ENCODE results near the gene PTPRE. TPM values are rescaled to one million over a fixed set of nuclear protein-coding genes. Genes with fewer than 3 reads are reported as not detected.

PTPRE gene
- total and polyA plus RNA-seq, 2 of the 4 experiments (the other 2 are of a cell fraction): 0.34 to 0.54 TPM

DNA sequence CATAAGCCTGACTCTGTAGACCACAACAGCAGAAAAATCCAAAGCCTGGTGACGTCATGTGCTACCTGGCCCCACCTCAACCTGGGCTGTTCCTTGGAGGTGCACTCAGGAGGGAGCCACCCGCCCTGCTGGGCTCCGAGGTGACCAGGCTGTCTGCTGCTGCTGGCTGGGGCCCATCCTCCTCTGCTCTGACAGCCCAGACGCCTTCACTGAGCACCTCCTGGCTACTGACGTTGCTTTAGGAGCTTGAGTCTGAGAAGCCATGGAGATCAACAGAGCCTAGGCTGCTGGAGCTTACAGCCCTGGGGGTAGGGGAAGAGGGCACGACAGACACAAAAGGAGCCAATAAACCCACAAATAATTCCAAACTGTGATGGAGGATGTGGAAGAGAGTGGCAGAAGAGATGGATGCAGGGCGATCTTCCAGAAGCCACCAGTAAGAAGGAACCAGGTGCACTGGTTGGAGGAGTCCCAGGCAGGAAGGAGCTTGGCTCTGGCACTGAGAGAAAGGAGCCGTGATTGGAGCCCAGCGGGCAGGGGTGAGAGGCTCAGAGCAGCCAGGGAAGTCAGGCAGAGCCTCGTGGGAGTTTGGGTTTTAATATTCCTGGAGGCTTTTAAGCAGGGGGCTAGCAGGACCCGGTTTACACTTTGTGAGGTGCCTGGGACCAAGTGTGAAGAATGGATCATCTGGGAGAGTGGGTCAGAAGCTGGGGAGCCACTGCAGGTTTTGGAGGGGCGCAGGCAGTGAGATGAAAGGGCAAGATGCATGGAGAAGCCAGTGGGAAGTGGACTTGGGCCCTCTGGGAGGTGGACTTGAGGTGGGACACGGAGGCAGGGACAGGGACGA, 1.7 kb upstream of the PTPRE start:
- TF ChIP-seq RFX5 (IDR thresholded peaks at IDR 0.05; ENCODE audit: low read depth, low read length) (no peak), SMC3 (IDR thresholded peaks at IDR 0.05; ENCODE audit: low read depth, low read length) (no peak), USF2 (IDR thresholded peaks at IDR 0.05; ENCODE audit: low read depth, low read length) (no peak), RCOR1 (IDR thresholded peaks at IDR 0.05; ENCODE audit: insufficient replicate concordance, low read length) (no peak), CHD1 (IDR thresholded peaks at IDR 0.05; ENCODE audit: low read depth, low read length) (no peak), FOS (IDR thresholded peaks at IDR 0.05; ENCODE audit: low read depth, low read length) (no peak), MAZ (IDR thresholded peaks at IDR 0.05; ENCODE audit: borderline replicate concordance, low read depth, low read length) (no peak), POLR2A (IDR thresholded peaks at IDR 0.05; ENCODE audit: low read depth, low read length) (no peak), MAFK (IDR thresholded peaks at IDR 0.05; ENCODE audit: low read depth, low read length) (no peak), MXI1 (IDR thresholded peaks at IDR 0.05; ENCODE audit: borderline replicate concordance, low read depth, low read length) (no peak), CEBPB (IDR thresholded peaks at IDR 0.05; ENCODE audit: low read depth, low read length) (no peak), RAD21 (IDR thresholded peaks at IDR 0.05; ENCODE audit: low read length) (no peak)
- Histone ChIP-seq H2AK9ac (replicated peaks; ENCODE audit: low read depth, low read length, poor library complexity) (no peak overlapping the region), H3K79me1 (ENCODE audit: low read depth in 1 of 2, low read length in 2 of 2) (no peaks in the 10 kb centered on the region), H2BK5ac (ENCODE audit: low read depth, low read length, poor library complexity, severe bottlenecking) (no peak overlapping the region), H3K4me1 (ENCODE audit: control insufficient read depth, insufficient read depth, low read length) (peaks cover 4% of the 10 kb centered on the region; the same call in 1 of the 2 replicates), H3K9me3 (ENCODE audit: control insufficient read depth, insufficient read depth, low read length) (no peaks in the 10 kb centered on the region), H3K4me2 (ENCODE audit: low read depth, low read length) (no peak overlapping the region), H3K27ac (ENCODE audit: insufficient read depth, low read length) (no peak overlapping the region), H4K5ac (ENCODE audit: low read depth, low read length) (no peak overlapping the region), H3K9me1 (ENCODE audit: insufficient read depth, low read length) (peaks cover 11% of the 10 kb centered on the region), H3K56ac (ENCODE audit: extremely low read depth, insufficient read depth, low read length) (no peak overlapping the region), H3K36me3 (ENCODE audit: control insufficient read depth, insufficient read depth, low read length) (no peaks in the 10 kb centered on the region), H3K9ac (ENCODE audit: low read depth, low read length) (no peak overlapping the region), H2BK120ac (ENCODE audit: low read depth, low read length) (no peak overlapping the region), H3K27me3 (ENCODE audit: control insufficient read depth, insufficient read depth, low read length) (peaks cover 3% of the 10 kb centered on the region; the same call in 1 of the 2 replicates), H3K18ac (ENCODE audit: low read depth, low read length) (no peak overlapping the region), H4K20me1 (ENCODE audit: insufficient read depth, low read length) (no peaks in the 10 kb centered on the region), H2AK5ac (ENCODE audit: low read depth, low read length) (no peak overlapping the region), H3K14ac (replicated peaks; ENCODE audit: low read depth, low read length) (no peak overlapping the region), H3K4ac (ENCODE audit: low read depth, low read length) (no peak overlapping the region), H2BK15ac (ENCODE audit: low read depth, low read length) (no peak overlapping the region), H4K91ac (ENCODE audit: insufficient read depth, low read depth, low read length) (no peak overlapping the region), H4K8ac (ENCODE audit: low read depth in 2 of 2, low read length in 2 of 2) (no peak overlapping the region), H2AFZ (replicated peaks; ENCODE audit: low read length, poor library complexity) (no peak overlapping the region), H3K4me3 (ENCODE audit: insufficient read depth, low read depth, low read length) (no peak overlapping the region), H2BK20ac (ENCODE audit: low read depth, low read length) (no peak overlapping the region), H3K23ac (ENCODE audit: low read depth, low read length) (no peak overlapping the region)
- POLR2A ChIA-PET (ENCODE audit: unreplicated experiment): no interaction called here
- WGBS, 2 experiments (ENCODE audit: extremely low coverage in 2 of 2, insufficient read length in 1 of 2): 29% methylated on average over 5 of the region's 14 CpGs; no CpG with 5 or more reads in 1 of the 2 experiments
- ATAC-seq (ENCODE audit: low read depth) (no peak), DNase-seq (no peak)
- BruUV-seq (replicated peaks): no TSS peak
- in situ Hi-C loops (cut with MboI; ENCODE audit: low sequenced_read_pairs) (no loop called here), dilution Hi-C loops (cut with HindIII; ENCODE audit: low sequenced_read_pairs, unreplicated experiment) (no loop called here), intact Hi-C loops (cut with micrococcal nuclease) (loop anchor here (10.0 kb wide), 1 partner anchor 250 kb away; no protein-coding TSS in a partner anchor)
- CTCF ChIA-PET: interaction anchor here (3.5 kb wide), 1 partner anchor 105 kb away, joined by 24 read pairs; no protein-coding TSS in a partner anchor
